Transverse colon (tissue), 4 donors: ENCODE measurements around the gene YWHAG. TPM values are rescaled to one million over a fixed set of nuclear protein-coding genes. Genes with fewer than 3 reads are reported as not detected.
A peak's percentile ranks its signal among the peaks of the same experiment; 100 is the strongest.
"Not testable (repeated sequence)": the region's sequence is repeated elsewhere in the genome, so short reads cannot be mapped to it uniquely, and the experiment has no call there.

Experiments
- DNase-seq: peaks from one replicate; pipeline ENCODE4 v3.0.0-alpha.2; 2019
- H3K27ac ChIP-seq, 4 donors: fragments of 200-600 bp; sonication (generic); 2 replicates each; pipeline ENCODE4 v1.5.1; 2016 to 2018; ENCODE audit warnings: inconsistent platforms in 4 of 4
- H3K27me3 ChIP-seq: fragments of 200-600 bp; sonication (generic); 2 replicates; pipeline ENCODE4 v1.5.1; 2017; ENCODE audit warnings: inconsistent platforms
- H3K36me3 ChIP-seq, 4 donors: fragments of 200-600 bp; sonication (generic); 2 replicates each; pipeline ENCODE4 v1.5.1; 2017 to 2019; ENCODE audit warnings: inconsistent platforms in 4 of 4
- H3K4me1 ChIP-seq, 4 donors: fragments of 200-600 bp; sonication (generic); 2 replicates each; pipeline ENCODE4 v1.5.1; 2017 to 2020; ENCODE audit warnings: inconsistent platforms in 4 of 4
- H3K4me3 ChIP-seq, 4 donors: fragments of 200-600 bp; sonication (generic); 1 replicate in 1 of 4; 2 replicates in 3 of 4; pipeline versions ENCODE4 v1.5.1 to v1.6.1; 2017 to 2019; ENCODE audit warnings: inconsistent platforms in 4 of 4
- H3K9me3 ChIP-seq, 2 donors: fragments of 200-600 bp; sonication (generic); 2 replicates each; pipeline ENCODE4 v1.5.1; 2017 to 2019; ENCODE audit warnings: inconsistent platforms in 2 of 2
- EP300 ChIP-seq: sonication (generic); formaldehyde crosslinking; IDR thresholded peaks from one replicate; pipeline ENCODE4 v1.6.1; 2017; ENCODE audit warnings: antibody characterized with exemption, low read depth
- POLR2A ChIP-seq: fragments of 450-650 bp; IDR thresholded peaks from one replicate; pipeline ENCODE4 v1.6.1; 2016; ENCODE audit warnings: antibody characterized with exemption, mild to moderate bottlenecking, moderate library complexity
- POLR2AphosphoS5 ChIP-seq, 3 donors: sonication (generic); formaldehyde crosslinking; IDR thresholded peaks; one replicate each; pipeline ENCODE4 v1.6.1; 2016; ENCODE audit warnings: antibody characterized with exemption in 3 of 3
- WGBS, 2 donors: methylation state at CpG; one replicate each; pipeline ENCODE4 v1.1.5; 2018; ENCODE audit warnings: low coverage in 1 of 2; 5-methylcytosine and 5-hydroxymethylcytosine counted together
- in situ Hi-C, 4 donors: fragments of 200-750 bp; cut with MboI; loops; one replicate each; pipeline versions ENCODE4 v1.15.0 to v1.15.1; 2017; ENCODE audit warnings: low sequenced_read_pairs in 3 of 4, low pct_ligation_motif_present in 1 of 4, low pct_unique_long_range_greater_than_20kb in 1 of 4
- intact Hi-C: fragments of 100-400 bp; cut with DNase I; formaldehyde crosslinking; loops from one replicate; pipeline ENCODE4 v1.15.1; 2023; ENCODE audit warnings: low total_unique reads
- total RNA-seq, 4 donors: library from RNA; depleted of rRNA; stranded (reverse); fragments of >200 nt; gene quantifications; one replicate each; pipeline ENCODE4 v1.1.0, GENCODE V29; 2016
- TF ChIP-seq, protein P1 (sequence below), 5 experiments: fragments of 200-600 bp in 3 of 5; fragments of 450-650 bp in 2 of 5; sonication (generic) in 3 of 5; IDR thresholded peaks; 1 replicate in 2 of 5; 2 replicates in 3 of 5; pipeline ENCODE4 v1.5.1; 2016 to 2017; ENCODE audit warnings: antibody characterized with exemption in 5 of 5, inconsistent platforms in 3 of 5, mild to moderate bottlenecking in 2 of 5, moderate library complexity in 1 of 5

The YWHAG gene
- total RNA-seq, 4 donors from 2014 or later = 35.9 to 71.6 (median 48.2) TPM

GRCh38 chr7:76368190-76368589, 9.4 kb upstream of the YWHAG start:
- Histone ChIP-seq H3K27me3 (no peaks in the 10 kb centered on the region), H3K4me3 (no peak overlapping the region), H3K4me1 (peaks cover 0 to 23% (median 20%) of the 10 kb centered on the region in 4 donors), H3K27ac (no peak overlapping the region), H3K9me3 (no peaks in the 10 kb centered on the region), H3K36me3 (no peaks in the 10 kb centered on the region)
- DNase-seq = no peak
- WGBS, 2 donors = 90 to 92% methylated on average over 3 to 8 of the region's 8 CpGs
- TF ChIP-seq, protein P1, sequence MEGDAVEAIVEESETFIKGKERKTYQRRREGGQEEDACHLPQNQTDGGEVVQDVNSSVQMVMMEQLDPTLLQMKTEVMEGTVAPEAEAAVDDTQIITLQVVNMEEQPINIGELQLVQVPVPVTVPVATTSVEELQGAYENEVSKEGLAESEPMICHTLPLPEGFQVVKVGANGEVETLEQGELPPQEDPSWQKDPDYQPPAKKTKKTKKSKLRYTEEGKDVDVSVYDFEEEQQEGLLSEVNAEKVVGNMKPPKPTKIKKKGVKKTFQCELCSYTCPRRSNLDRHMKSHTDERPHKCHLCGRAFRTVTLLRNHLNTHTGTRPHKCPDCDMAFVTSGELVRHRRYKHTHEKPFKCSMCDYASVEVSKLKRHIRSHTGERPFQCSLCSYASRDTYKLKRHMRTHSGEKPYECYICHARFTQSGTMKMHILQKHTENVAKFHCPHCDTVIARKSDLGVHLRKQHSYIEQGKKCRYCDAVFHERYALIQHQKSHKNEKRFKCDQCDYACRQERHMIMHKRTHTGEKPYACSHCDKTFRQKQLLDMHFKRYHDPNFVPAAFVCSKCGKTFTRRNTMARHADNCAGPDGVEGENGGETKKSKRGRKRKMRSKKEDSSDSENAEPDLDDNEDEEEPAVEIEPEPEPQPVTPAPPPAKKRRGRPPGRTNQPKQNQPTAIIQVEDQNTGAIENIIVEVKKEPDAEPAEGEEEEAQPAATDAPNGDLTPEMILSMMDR (IDR thresholded peaks at IDR 0.05) = no peak
- TF ChIP-seq EP300 (no peak), POLR2A (no peak), POLR2AphosphoS5 (IDR thresholded peaks at IDR 0.05) (no peak)
- in situ Hi-C loops (no loop called here), intact Hi-C loops (no loop called here)

GRCh38 chr7:76364198-76364584, 5.4 kb upstream of the YWHAG start:
- H3K4me3 ChIP-seq = no peak overlapping the region
- in situ Hi-C loops = no loop called here

GRCh38 chr7:76363754-76364153, 5.0 kb upstream of the YWHAG start:
- DNase-seq, H3K27me3 ChIP-seq, in situ Hi-C loops, H3K36me3 ChIP-seq, intact Hi-C loops, H3K4me3 ChIP-seq, H3K9me3 ChIP-seq: not testable (repeated sequence)
- Histone ChIP-seq H3K27ac (peak overlapping the region; percentile 77 to 88 (median 82)), H3K4me1 (peaks cover 2 to 32% (median 25%) of the 10 kb centered on the region in 4 donors)
- WGBS, 2 donors = 79 to 94% methylated on average over 2 to 3 of the region's 3 CpGs

More at GRCh38 chr7:76364198-76364584, 5.4 kb upstream of the YWHAG start:
- intact Hi-C loops = no loop called here
- Histone ChIP-seq H3K36me3 (no peaks in the 10 kb centered on the region), H3K27ac (peak overlapping the region; percentile 77 to 88 (median 82)), H3K9me3 (no peaks in the 10 kb centered on the region), H3K27me3 (no peaks in the 10 kb centered on the region), H3K4me1 (peaks cover 2 to 32% (median 25%) of the 10 kb centered on the region in 4 donors)
- DNase-seq = no peak
- no peak for TF ChIP-seq POLR2A
- no peak for TF ChIP-seq POLR2AphosphoS5 (IDR thresholded peaks at IDR 0.05)
- TF ChIP-seq, protein P1 (IDR thresholded peaks at IDR 0.05) = no peak
- WGBS, 2 donors = 40 to 64% methylated on average over 1 to 4 of the region's 4 CpGs

GRCh38 chr7:76359978-76360638, 1.3 kb upstream of the YWHAG start:
- intact Hi-C loops = loop anchor here (5.0 kb wide), 1 partner anchor 43 kb away; no protein-coding TSS in a partner anchor
- no peak for DNase-seq
- peak overlapping the region in 1 of 4 donors; percentile 99 for H3K4me3 ChIP-seq

More at GRCh38 chr7:76359978-76360638, 1.3 kb upstream of the YWHAG start:
- H3K27ac ChIP-seq = peak overlapping the region; percentile 99 to 100 (median 100)
- peaks cover 10 to 50% (median 36%) of the 10 kb centered on the region in 4 donors for H3K4me1 ChIP-seq
- no peaks in the 10 kb centered on the region for H3K9me3 ChIP-seq
- no peaks in the 10 kb centered on the region for H3K27me3 ChIP-seq
- WGBS, 2 donors = 68 to 72% methylated on average over 9 to 17 of the region's 17 CpGs
- TF ChIP-seq, protein P1 (IDR thresholded peaks at IDR 0.05) = no peak
- TF ChIP-seq POLR2AphosphoS5 (IDR thresholded peaks at IDR 0.05) (no peak), POLR2A (no peak), EP300 (no peak)
- H3K36me3 ChIP-seq = no peaks in the 10 kb centered on the region
- in situ Hi-C loops = no loop called here
